HCT116 (cell line): ENCODE measurements around the gene ATP8A2.

ENCODE experiments used
- CEBPB ChIP-seq: IDR thresholded peaks from 2 replicates; pipeline ENCODE4 v1.6.1; 2012; ENCODE audit warnings: low read depth
- EZH2phosphoT487 ChIP-seq: fragments of 200-600 bp; IDR thresholded peaks from 2 replicates; pipeline ENCODE4 v1.6.1; 2018; ENCODE audit warnings: antibody characterized with exemption, borderline replicate concordance
- POLR2A ChIP-seq: IDR thresholded peaks from 2 replicates; pipeline ENCODE4 v1.7.0; 2011; ENCODE audit warnings: borderline replicate concordance; ENCODE audit not compliant: insufficient read depth, insufficient read length; ENCODE audit errors: extremely low read depth
- TF ChIP-seq, protein P1 (sequence below), 3 experiments: fragments of 200-600 bp in 1 of 3; sonication (generic) in 1 of 3; IDR thresholded peaks in 2 of 3; conservative IDR thresholded peaks in 1 of 3; 2 replicates each; pipeline ENCODE4 v1.5.1; 2012 to 2017; ENCODE audit warnings: low read depth in 2 of 3, low read length in 2 of 3, antibody characterized with exemption in 1 of 3, borderline replicate concordance in 1 of 3, control low read depth in 1 of 3, mild to moderate bottlenecking in 1 of 3, mixed read lengths in 1 of 3, mixed run types in 1 of 3, moderate library complexity in 1 of 3; ENCODE audit not compliant: insufficient read depth in 1 of 3
- TF ChIP-seq, protein P2 (sequence below): IDR thresholded peaks from 2 replicates; pipeline ENCODE4 v1.6.1; 2012
- TF ChIP-seq, protein P3 (sequence below): IDR thresholded peaks from 2 replicates; pipeline ENCODE4 v1.6.1; 2012; ENCODE audit warnings: low read depth

DNA sequence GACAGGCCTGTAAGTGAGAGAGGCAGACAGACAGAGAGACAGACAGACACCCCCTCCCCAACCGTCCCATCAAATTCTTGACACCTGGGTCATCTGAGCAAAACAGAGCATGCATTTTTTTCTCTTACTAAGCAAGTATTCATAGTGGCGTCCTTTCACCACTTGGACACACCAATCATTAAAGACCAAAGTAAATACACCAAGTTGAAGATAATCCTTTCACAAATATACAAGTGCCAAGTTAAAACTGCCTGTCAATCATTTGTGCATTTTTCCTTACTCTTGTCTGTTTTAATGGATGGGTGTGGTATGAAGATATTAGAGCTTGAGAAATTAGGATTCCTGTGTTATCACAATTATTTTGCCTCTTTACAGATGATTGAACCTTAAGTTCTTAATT, 337.3 kb downstream of the ATP8A2 start:
- TF ChIP-seq, protein P1, sequence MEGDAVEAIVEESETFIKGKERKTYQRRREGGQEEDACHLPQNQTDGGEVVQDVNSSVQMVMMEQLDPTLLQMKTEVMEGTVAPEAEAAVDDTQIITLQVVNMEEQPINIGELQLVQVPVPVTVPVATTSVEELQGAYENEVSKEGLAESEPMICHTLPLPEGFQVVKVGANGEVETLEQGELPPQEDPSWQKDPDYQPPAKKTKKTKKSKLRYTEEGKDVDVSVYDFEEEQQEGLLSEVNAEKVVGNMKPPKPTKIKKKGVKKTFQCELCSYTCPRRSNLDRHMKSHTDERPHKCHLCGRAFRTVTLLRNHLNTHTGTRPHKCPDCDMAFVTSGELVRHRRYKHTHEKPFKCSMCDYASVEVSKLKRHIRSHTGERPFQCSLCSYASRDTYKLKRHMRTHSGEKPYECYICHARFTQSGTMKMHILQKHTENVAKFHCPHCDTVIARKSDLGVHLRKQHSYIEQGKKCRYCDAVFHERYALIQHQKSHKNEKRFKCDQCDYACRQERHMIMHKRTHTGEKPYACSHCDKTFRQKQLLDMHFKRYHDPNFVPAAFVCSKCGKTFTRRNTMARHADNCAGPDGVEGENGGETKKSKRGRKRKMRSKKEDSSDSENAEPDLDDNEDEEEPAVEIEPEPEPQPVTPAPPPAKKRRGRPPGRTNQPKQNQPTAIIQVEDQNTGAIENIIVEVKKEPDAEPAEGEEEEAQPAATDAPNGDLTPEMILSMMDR (IDR thresholded peaks at IDR 0.05 in 2 of 3, conservative IDR thresholded peaks at IDR 0.05 in 1 of 3; ENCODE audit: borderline replicate concordance in 1 of 3, insufficient read depth in 1 of 3, low read depth in 2 of 3, low read length in 2 of 3): no peak
- TF ChIP-seq, protein P2, sequence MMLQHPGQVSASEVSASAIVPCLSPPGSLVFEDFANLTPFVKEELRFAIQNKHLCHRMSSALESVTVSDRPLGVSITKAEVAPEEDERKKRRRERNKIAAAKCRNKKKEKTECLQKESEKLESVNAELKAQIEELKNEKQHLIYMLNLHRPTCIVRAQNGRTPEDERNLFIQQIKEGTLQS: no peak
- no peak for TF ChIP-seq EZH2phosphoT487
- TF ChIP-seq CEBPB: no peak
- no peak for TF ChIP-seq POLR2A
- TF ChIP-seq, protein P3, sequence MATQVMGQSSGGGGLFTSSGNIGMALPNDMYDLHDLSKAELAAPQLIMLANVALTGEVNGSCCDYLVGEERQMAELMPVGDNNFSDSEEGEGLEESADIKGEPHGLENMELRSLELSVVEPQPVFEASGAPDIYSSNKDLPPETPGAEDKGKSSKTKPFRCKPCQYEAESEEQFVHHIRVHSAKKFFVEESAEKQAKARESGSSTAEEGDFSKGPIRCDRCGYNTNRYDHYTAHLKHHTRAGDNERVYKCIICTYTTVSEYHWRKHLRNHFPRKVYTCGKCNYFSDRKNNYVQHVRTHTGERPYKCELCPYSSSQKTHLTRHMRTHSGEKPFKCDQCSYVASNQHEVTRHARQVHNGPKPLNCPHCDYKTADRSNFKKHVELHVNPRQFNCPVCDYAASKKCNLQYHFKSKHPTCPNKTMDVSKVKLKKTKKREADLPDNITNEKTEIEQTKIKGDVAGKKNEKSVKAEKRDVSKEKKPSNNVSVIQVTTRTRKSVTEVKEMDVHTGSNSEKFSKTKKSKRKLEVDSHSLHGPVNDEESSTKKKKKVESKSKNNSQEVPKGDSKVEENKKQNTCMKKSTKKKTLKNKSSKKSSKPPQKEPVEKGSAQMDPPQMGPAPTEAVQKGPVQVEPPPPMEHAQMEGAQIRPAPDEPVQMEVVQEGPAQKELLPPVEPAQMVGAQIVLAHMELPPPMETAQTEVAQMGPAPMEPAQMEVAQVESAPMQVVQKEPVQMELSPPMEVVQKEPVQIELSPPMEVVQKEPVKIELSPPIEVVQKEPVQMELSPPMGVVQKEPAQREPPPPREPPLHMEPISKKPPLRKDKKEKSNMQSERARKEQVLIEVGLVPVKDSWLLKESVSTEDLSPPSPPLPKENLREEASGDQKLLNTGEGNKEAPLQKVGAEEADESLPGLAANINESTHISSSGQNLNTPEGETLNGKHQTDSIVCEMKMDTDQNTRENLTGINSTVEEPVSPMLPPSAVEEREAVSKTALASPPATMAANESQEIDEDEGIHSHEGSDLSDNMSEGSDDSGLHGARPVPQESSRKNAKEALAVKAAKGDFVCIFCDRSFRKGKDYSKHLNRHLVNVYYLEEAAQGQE: no peak
